Progenitor cell of endocrine pancreas (in vitro differentiated cells): ENCODE measurements around the gene ACTA2. TPM values are rescaled to one million over a fixed set of nuclear protein-coding genes. Genes with fewer than 3 reads are reported as not detected.

ENCODE experiments used
- DNase-seq: peaks from one replicate; pipeline ENCODE4 v3.0.0; 2021; ENCODE audit warnings: low spot score; ENCODE audit not compliant: unreplicated experiment
- H3K27ac Mint-ChIP-seq: 2 replicates; pipeline ENCODE4 v1.8.0; 2021; ENCODE audit warnings: mild to moderate bottlenecking, moderate library complexity, mixed read lengths
- H3K27me3 Mint-ChIP-seq: 2 replicates; pipeline ENCODE4 v1.8.0; 2021; ENCODE audit warnings: mixed read lengths
- H3K36me3 Mint-ChIP-seq: 2 replicates; pipeline ENCODE4 v1.8.0; 2022; ENCODE audit warnings: mixed read lengths; ENCODE audit not compliant: insufficient read depth
- H3K4me1 Mint-ChIP-seq: 2 replicates; pipeline ENCODE4 v1.8.0; 2021; ENCODE audit warnings: low read depth, mixed read lengths
- H3K4me3 Mint-ChIP-seq: 2 replicates; pipeline ENCODE4 v1.8.0; 2021; ENCODE audit warnings: low read depth, mild to moderate bottlenecking, moderate library complexity, mixed read lengths
- H3K9me3 Mint-ChIP-seq: 2 replicates; pipeline ENCODE4 v1.8.0; 2021; ENCODE audit warnings: low read depth, mixed read lengths
- total RNA-seq: library from RNA; stranded (reverse); gene quantifications from 2 replicates; pipeline ENCODE4 v1.2.1, GENCODE V29; 2021
- TF ChIP-seq, protein P1 (sequence below): fragments of 200-600 bp; sonication (generic); IDR thresholded peaks from one replicate; pipeline ENCODE4 v1.5.0; 2021; ENCODE audit warnings: antibody characterized with exemption, mild to moderate bottlenecking; ENCODE audit not compliant: unreplicated experiment

ACTA2 gene
- total RNA-seq, 1 donor from 2014 or later, result 4.1 TPM

DNA sequence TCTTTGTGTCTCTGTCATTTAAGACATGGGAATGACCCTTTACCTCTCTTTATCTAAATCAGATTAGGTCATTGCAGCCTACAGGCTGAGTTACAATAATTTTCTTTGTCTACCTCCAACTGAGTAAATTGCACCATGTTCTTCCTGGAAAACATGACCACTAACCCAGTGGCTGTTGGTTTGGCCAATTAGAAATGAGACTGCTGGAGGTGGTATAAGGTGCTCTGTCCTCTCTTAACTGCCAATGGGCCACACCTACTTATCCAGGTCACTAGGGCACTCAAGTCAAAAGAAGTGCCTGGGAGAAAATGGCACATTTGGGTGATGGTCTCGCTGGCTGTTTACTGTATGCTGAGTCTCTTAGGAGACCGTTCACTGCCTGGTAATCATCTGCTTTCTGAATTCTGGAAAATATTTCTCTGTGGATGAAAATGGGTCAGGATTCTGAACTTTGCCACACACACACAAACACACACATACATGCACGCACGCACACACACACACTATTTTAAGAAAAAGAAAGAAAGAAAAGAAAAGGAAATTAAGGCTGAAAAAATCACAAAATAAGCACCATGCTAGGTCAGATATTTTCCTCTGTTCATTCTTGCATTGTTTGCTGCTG, 56.1 kb downstream of the ACTA2 start:
- peaks cover 6% of the 10 kb centered on the region for H3K27me3 Mint-ChIP-seq
- no peak overlapping the region for H3K4me3 Mint-ChIP-seq

DNA sequence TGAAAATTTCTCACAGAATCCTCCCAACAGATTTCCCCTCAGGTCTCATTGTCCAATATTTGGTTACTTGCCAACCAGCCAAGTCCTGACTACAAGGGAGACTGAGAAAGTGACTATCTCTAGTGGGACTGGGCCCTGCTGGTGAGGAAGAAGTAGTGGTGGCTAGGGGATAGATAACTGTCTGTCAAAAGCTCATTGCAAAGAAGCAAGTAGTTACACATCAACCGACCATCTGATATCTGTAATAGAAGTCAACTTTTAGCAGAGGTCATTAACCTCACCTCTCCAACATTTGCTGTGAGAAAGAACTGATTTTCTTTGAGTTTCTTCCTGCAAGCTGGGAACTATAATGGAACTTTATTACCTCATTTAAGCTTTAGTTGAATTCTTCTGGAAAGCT, 57.3 kb downstream of the ACTA2 start:
- DNase-seq, result no peak
- H3K27me3 Mint-ChIP-seq, result peaks cover 13% of the 10 kb centered on the region
- H3K9me3 Mint-ChIP-seq, result no peaks in the 10 kb centered on the region
- TF ChIP-seq, protein P1, sequence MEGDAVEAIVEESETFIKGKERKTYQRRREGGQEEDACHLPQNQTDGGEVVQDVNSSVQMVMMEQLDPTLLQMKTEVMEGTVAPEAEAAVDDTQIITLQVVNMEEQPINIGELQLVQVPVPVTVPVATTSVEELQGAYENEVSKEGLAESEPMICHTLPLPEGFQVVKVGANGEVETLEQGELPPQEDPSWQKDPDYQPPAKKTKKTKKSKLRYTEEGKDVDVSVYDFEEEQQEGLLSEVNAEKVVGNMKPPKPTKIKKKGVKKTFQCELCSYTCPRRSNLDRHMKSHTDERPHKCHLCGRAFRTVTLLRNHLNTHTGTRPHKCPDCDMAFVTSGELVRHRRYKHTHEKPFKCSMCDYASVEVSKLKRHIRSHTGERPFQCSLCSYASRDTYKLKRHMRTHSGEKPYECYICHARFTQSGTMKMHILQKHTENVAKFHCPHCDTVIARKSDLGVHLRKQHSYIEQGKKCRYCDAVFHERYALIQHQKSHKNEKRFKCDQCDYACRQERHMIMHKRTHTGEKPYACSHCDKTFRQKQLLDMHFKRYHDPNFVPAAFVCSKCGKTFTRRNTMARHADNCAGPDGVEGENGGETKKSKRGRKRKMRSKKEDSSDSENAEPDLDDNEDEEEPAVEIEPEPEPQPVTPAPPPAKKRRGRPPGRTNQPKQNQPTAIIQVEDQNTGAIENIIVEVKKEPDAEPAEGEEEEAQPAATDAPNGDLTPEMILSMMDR, result no peak
- no peak overlapping the region for H3K4me3 Mint-ChIP-seq
- H3K36me3 Mint-ChIP-seq, result no peaks in the 10 kb centered on the region
- peaks cover 19% of the 10 kb centered on the region for H3K4me1 Mint-ChIP-seq
- no peak overlapping the region for H3K27ac Mint-ChIP-seq

More for the DNA sequence above, 56.1 kb downstream of the ACTA2 start:
- Mint-ChIP-seq H3K27ac (peak overlapping the region; percentile 26), H3K4me1 (peaks cover 19% of the 10 kb centered on the region), H3K36me3 (no peaks in the 10 kb centered on the region), H3K9me3 (no peaks in the 10 kb centered on the region)
- no peak for DNase-seq
- TF ChIP-seq, protein P1, result no peak

DNA sequence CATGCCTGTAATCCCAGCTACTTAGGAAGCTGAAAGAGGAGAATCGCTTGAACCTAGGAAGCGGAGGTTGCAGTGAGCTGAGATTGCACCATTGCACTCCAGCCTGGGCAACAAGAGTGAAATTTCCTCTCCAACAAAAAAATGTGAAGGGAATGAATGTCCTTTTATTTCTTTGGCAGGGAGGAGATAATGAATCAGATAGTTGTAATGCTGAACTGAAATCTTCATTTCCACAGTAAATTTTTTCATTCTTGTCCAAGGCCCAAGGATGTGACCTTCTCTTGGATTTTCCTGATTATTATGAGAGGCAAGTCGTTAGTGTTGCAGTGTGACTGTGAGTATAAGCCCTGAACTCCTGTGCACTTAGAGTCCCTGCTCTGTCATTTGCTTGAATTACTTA, 59.0 kb downstream of the ACTA2 start:
- TF ChIP-seq, protein P1, result no peak
- H3K4me3 Mint-ChIP-seq, result no peak overlapping the region
- no peak overlapping the region for H3K27ac Mint-ChIP-seq
- H3K9me3 Mint-ChIP-seq, result no peaks in the 10 kb centered on the region
- no peak for DNase-seq
- H3K4me1 Mint-ChIP-seq, result peaks cover 18% of the 10 kb centered on the region
- H3K27me3 Mint-ChIP-seq, result peaks cover 16% of the 10 kb centered on the region
- H3K36me3 Mint-ChIP-seq, result no peaks in the 10 kb centered on the region

DNA sequence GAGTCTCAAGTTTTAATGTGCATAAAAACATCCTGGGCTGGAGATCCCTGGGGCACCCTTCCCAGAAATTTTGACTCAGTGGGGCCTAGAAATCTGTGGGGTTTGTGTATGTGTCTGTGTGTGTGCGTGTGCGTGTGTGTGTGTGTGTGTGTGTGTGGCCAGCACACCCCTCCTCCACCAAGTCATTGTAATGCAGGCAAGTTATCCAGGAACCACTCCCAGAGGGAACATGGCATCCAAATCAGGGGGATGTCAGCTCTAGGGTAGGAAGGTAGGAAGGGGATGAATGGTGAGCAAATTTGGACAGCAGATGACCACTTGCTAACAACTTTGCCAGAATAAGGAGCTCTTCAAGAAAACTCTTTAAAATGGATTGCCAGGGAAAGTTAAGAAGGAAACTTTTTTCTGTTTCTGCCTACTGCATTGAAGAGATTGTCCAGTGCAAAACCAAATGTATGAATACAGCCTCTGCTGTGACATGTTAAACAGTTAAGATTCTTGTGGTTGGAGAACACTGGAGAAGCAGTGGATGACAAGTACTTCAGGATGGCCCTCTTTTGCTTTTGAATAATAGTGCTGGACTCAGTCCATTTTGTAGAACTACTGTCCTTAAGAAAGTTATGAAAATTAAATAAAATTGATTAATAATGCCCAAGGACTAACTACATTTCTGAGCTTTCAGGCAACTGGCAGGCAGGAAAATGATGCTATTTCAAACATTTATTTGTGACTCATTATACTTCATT, 60.2 kb downstream of the ACTA2 start:
- no peak overlapping the region for H3K27ac Mint-ChIP-seq

DNA sequence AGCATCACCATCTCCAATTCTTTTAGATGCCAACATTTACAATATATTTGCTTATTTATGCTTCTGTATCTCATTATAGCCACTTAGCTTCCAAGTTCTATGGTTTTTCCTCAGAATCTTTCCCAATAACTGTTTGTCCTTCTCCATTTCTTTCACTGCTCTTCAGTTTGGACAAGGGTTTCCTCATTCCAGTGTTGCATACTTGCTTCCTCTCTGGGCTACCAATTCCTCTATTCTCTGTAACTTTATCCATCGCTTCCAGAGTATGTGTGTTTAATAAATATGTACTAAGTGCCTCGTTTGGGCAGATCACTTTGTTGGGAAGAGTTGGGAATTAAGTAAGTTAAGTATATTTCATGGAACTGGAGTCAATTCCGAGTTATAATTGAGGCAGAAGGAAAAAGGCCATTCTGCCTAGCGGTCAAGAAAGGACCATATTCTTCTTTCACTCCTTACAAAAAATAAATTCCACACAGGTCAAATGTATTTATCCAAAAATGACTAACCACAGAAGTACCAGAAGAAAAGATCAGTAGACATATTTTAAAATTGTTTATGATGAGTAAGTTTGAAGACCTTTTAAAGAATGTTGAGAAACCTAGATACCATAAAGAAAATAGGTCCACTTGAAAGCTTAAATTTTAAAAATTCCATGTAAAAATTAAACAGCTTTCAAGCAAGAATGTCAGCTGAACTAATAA, 61.7 kb downstream of the ACTA2 start:
- peaks cover 1% of the 10 kb centered on the region for H3K4me1 Mint-ChIP-seq

More for the DNA sequence above, 60.2 kb downstream of the ACTA2 start:
- Mint-ChIP-seq H3K9me3 (no peaks in the 10 kb centered on the region), H3K4me1 (peaks cover 12% of the 10 kb centered on the region), H3K36me3 (no peaks in the 10 kb centered on the region), H3K27me3 (peaks cover 24% of the 10 kb centered on the region), H3K4me3 (no peak overlapping the region)
- no peak for DNase-seq
- TF ChIP-seq, protein P1, result no peak

More for the DNA sequence above, 61.7 kb downstream of the ACTA2 start:
- H3K27me3 Mint-ChIP-seq, result peaks cover 25% of the 10 kb centered on the region
- H3K9me3 Mint-ChIP-seq, result no peaks in the 10 kb centered on the region
- no peaks in the 10 kb centered on the region for H3K36me3 Mint-ChIP-seq
- TF ChIP-seq, protein P1, result no peak
- DNase-seq, result no peak
- no peak overlapping the region for H3K4me3 Mint-ChIP-seq
- H3K27ac Mint-ChIP-seq, result no peak overlapping the region
